Small intestine (tissue), 7 donors: ENCODE data around the gene MACF1. TPM values are rescaled to one million over a fixed set of nuclear protein-coding genes. Genes with fewer than 3 reads are reported as not detected.
A peak's percentile ranks its signal among the peaks of the same experiment; 100 is the strongest.

Experiments
- DNase-seq, 2 donors: peaks; one replicate each; pipeline versions ENCODE4 v3.0.0 to v3.0.0-alpha.2; 2013
- FAIRE-seq: peaks from 2 replicates; lab custom pipeline; 2012; peaks lifted over from hg19 to GRCh38; lab: Jason Lieb, UNC
- H3K27ac ChIP-seq, 3 donors: one replicate each; pipeline ENCODE4 v1.5.1; 2013; ENCODE audit warnings: low read length in 2 of 3, mild to moderate bottlenecking in 2 of 3, control low read depth in 1 of 3, inconsistent platforms in 1 of 3, low read depth in 1 of 3, moderate library complexity in 1 of 3
- H3K27me3 ChIP-seq, 3 donors: one replicate each; pipeline ENCODE4 v1.6.1; 2013; ENCODE audit warnings: low read length in 3 of 3, inconsistent platforms in 1 of 3; ENCODE audit not compliant: control insufficient read depth in 3 of 3, insufficient read depth in 3 of 3
- H3K36me3 ChIP-seq, 3 donors: one replicate each; pipeline ENCODE4 v1.6.1; 2013; ENCODE audit warnings: low read length in 3 of 3, inconsistent platforms in 1 of 3, low read depth in 1 of 3, mild to moderate bottlenecking in 1 of 3, moderate library complexity in 1 of 3; ENCODE audit not compliant: control insufficient read depth in 3 of 3, insufficient read depth in 2 of 3
- H3K4me1 ChIP-seq, 3 donors: one replicate each; pipeline ENCODE4 v1.6.1; 2013; ENCODE audit warnings: low read length in 2 of 3, inconsistent platforms in 1 of 3, low read depth in 1 of 3, mild to moderate bottlenecking in 1 of 3, moderate library complexity in 1 of 3; ENCODE audit not compliant: control insufficient read depth in 3 of 3, insufficient read depth in 2 of 3
- H3K4me3 ChIP-seq, 3 donors: one replicate each; pipeline ENCODE4 v1.5.1; 2013; ENCODE audit warnings: low read length in 3 of 3, control low read depth in 1 of 3, inconsistent platforms in 1 of 3, low read depth in 1 of 3, mild to moderate bottlenecking in 1 of 3, moderate library complexity in 1 of 3
- H3K9me3 ChIP-seq, 2 donors: one replicate each; pipeline ENCODE4 v1.6.1; 2013; ENCODE audit warnings: low read depth in 1 of 2, low read length in 1 of 2; ENCODE audit not compliant: control insufficient read depth in 2 of 2, insufficient read depth in 1 of 2
- WGBS, 3 donors: extraction: QIAGEN DNeasy Blood & Tissue Kit; methylation state at CpG; one replicate each; pipeline ENCODE4 v1.1.7; 2013; 5-methylcytosine and 5-hydroxymethylcytosine counted together
- polyA plus RNA-seq, 4 donors: library from polyadenylated mRNA; stranded (reverse) in 3 of 4; unstranded in 1 of 4; fragments of 200-250 nt in 3 of 4; fragments of 120-200 nt in 1 of 4; gene quantifications; one replicate each; pipeline versions ENCODE4 v1.2.1 to v1.2.3, GENCODE V29; 2013
- donor health status: healthy with polysubstance abuse.
- donor health status: control.
- donor health status: control.
- donor health status: Bipolar disorder and iron deficiency.
- donor health status: healthy.

Gene MACF1
- polyA plus RNA-seq, 4 donors = 18.1 to 64.8 (median 34.6) TPM

GRCh38 chr1:39408641-39409054, 204.2 kb downstream of the MACF1 start:
- 0 to 1% (median 0%) methylated on average over 17 to 53 of the region's 53 CpGs for WGBS, 3 donors
- H3K36me3 ChIP-seq = peaks cover 2 to 12% (median 2%) of the 10 kb centered on the region in 3 donors
- no peak for FAIRE-seq

GRCh38 chr1:39409055-39409816, 204.7 kb downstream of the MACF1 start:
- DNase-seq (peak; percentile 38 to 68), FAIRE-seq (no peak)
- H3K4me3 ChIP-seq = peak overlapping the region; percentile 53 to 78 (median 65)
- no peaks in the 10 kb centered on the region for H3K9me3 ChIP-seq
- H3K27me3 ChIP-seq = no peaks in the 10 kb centered on the region
- H3K4me1 ChIP-seq = peaks cover 0 to 34% (median 25%) of the 10 kb centered on the region in 3 donors
- H3K27ac ChIP-seq = peak overlapping the region; percentile 57 to 90 (median 74)
- WGBS, 3 donors = 1 to 4% (median 3%) methylated on average over 25 to 71 of the region's 71 CpGs
- peaks cover 2 to 18% (median 2%) of the 10 kb centered on the region in 3 donors for H3K36me3 ChIP-seq

More at GRCh38 chr1:39408641-39409054, 204.2 kb downstream of the MACF1 start:
- Histone ChIP-seq H3K27ac (peak overlapping the region; percentile 84 to 96 (median 90)), H3K4me3 (peak overlapping the region; percentile 53 to 78 (median 70)), H3K27me3 (no peaks in the 10 kb centered on the region), H3K9me3 (no peaks in the 10 kb centered on the region), H3K4me1 (peaks cover 0 to 34% (median 20%) of the 10 kb centered on the region in 3 donors)
- peak; percentile 92 to 96 for DNase-seq

- Histone ChIP-seq H3K27ac (no peak overlapping the region), H3K4me1 (peaks cover 0 to 34% (median 31%) of the 10 kb centered on the region in 3 donors)
- FAIRE-seq = no peak
Measured at GRCh38 chr1:39410915-39411436, 206.5 kb downstream of the MACF1 start.

GRCh38 chr1:39411526-39412478, 207.3 kb downstream of the MACF1 start:
- Histone ChIP-seq H3K27ac (no peak overlapping the region), H3K27me3 (no peaks in the 10 kb centered on the region), H3K4me3 (peak overlapping the region in 1 of 3 donors; percentile 22), H3K4me1 (peaks cover 0 to 34% (median 31%) of the 10 kb centered on the region in 3 donors), H3K36me3 (peaks cover 2 to 21% (median 2%) of the 10 kb centered on the region in 3 donors), H3K9me3 (no peaks in the 10 kb centered on the region)
- no peak for FAIRE-seq
- DNase-seq = peak in 1 of 2 donors; percentile 26
- 24 to 33% (median 29%) methylated on average over 3 of the region's 3 CpGs for WGBS, 3 donors

More at GRCh38 chr1:39410915-39411436, 206.5 kb downstream of the MACF1 start:
- Histone ChIP-seq H3K4me3 (peak overlapping the region in 1 of 3 donors; percentile 22), H3K36me3 (peaks cover 2 to 21% (median 2%) of the 10 kb centered on the region in 3 donors), H3K27me3 (no peaks in the 10 kb centered on the region), H3K9me3 (no peaks in the 10 kb centered on the region)
- DNase-seq = peak; percentile 73 to 76
- WGBS, 3 donors = 12 to 28% (median 27%) methylated on average over 3 of the region's 3 CpGs

GRCh38 chr1:39412892-39413291, 208.4 kb downstream of the MACF1 start:
- Histone ChIP-seq H3K9me3 (no peaks in the 10 kb centered on the region), H3K4me1 (peaks cover 0 to 31% (median 24%) of the 10 kb centered on the region in 3 donors), H3K27ac (no peak overlapping the region), H3K4me3 (no peak overlapping the region), H3K27me3 (no peaks in the 10 kb centered on the region), H3K36me3 (peaks cover 2 to 21% (median 2%) of the 10 kb centered on the region in 3 donors)
- 87 to 100% (median 87%) methylated on average over 1 to 2 of the region's 2 CpGs for WGBS, 3 donors
- DNase-seq (no peak), FAIRE-seq (no peak)

GRCh38 chr1:39413902-39414528, 209.5 kb downstream of the MACF1 start:
- no peak for DNase-seq
- 78 to 87% (median 81%) methylated on average over 4 of the region's 4 CpGs for WGBS, 3 donors
- no peak overlapping the region for H3K4me3 ChIP-seq

GRCh38 chr1:39415553-39415952, 211.1 kb downstream of the MACF1 start:
- H3K4me3 ChIP-seq = no peak overlapping the region
- WGBS, 3 donors = 87 to 94% (median 87%) methylated on average over 9 of the region's 9 CpGs
- DNase-seq (no peak), FAIRE-seq (no peak)
- peaks cover 0 to 24% (median 14%) of the 10 kb centered on the region in 3 donors for H3K4me1 ChIP-seq
- no peaks in the 10 kb centered on the region for H3K9me3 ChIP-seq
- H3K36me3 ChIP-seq = peaks cover 2 to 27% (median 2%) of the 10 kb centered on the region in 3 donors
- no peaks in the 10 kb centered on the region for H3K27me3 ChIP-seq
- H3K27ac ChIP-seq = no peak overlapping the region

More at GRCh38 chr1:39413902-39414528, 209.5 kb downstream of the MACF1 start:
- Histone ChIP-seq H3K27ac (no peak overlapping the region), H3K27me3 (no peaks in the 10 kb centered on the region), H3K4me1 (peaks cover 0 to 31% (median 22%) of the 10 kb centered on the region in 3 donors), H3K9me3 (no peaks in the 10 kb centered on the region), H3K36me3 (peaks cover 2 to 23% (median 2%) of the 10 kb centered on the region in 3 donors)
- FAIRE-seq = no peak
